ENCODE results near the gene EEF1AKMT1.

The EEF1AKMT1 gene

DNA sequence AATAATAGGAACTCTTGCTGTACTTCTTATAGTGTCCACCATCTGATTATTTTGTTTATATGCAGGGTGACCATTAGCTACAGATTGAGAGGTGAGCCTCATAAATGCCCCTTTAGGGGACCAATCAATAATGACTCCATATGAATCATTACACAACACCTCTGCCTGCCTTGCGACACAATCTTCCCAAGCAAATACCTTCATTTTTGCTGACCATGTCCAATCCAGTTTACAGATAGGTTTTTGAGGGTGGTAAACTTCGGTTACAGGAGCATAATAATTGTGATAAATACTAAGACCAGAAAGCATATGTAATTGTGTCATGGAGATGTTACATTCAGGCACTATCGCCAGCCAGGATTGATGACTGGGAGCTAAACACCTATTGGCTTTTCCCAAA, 93.9 kb downstream of the EEF1AKMT1 start:
- DNase-seq (ENCODE audit: low spot score), result no peak
- ChIA-PET CTCF (no interaction called here), POLR2A (ENCODE audit: low non-redundant PET) (no interaction called here)
- TF ChIP-seq, protein P1, sequence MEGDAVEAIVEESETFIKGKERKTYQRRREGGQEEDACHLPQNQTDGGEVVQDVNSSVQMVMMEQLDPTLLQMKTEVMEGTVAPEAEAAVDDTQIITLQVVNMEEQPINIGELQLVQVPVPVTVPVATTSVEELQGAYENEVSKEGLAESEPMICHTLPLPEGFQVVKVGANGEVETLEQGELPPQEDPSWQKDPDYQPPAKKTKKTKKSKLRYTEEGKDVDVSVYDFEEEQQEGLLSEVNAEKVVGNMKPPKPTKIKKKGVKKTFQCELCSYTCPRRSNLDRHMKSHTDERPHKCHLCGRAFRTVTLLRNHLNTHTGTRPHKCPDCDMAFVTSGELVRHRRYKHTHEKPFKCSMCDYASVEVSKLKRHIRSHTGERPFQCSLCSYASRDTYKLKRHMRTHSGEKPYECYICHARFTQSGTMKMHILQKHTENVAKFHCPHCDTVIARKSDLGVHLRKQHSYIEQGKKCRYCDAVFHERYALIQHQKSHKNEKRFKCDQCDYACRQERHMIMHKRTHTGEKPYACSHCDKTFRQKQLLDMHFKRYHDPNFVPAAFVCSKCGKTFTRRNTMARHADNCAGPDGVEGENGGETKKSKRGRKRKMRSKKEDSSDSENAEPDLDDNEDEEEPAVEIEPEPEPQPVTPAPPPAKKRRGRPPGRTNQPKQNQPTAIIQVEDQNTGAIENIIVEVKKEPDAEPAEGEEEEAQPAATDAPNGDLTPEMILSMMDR (conservative IDR thresholded peaks at IDR 0.05; ENCODE audit: low read depth), result no peak
- no peak overlapping the region for H3K27ac ChIP-seq
